UCSD-AML1 (cell line): ENCODE data around the gene MYORG.
"Not testable (repeated sequence)": the region's sequence is repeated elsewhere in the genome, so short reads cannot be mapped to it uniquely, and the experiment has no call there.

Experiments used
- DNase-seq: peaks from one replicate; lab custom pipeline; 2025; ENCODE audit not compliant: unreplicated experiment; lab: John Stamatoyannopoulos, UW

Gene MYORG

DNA sequence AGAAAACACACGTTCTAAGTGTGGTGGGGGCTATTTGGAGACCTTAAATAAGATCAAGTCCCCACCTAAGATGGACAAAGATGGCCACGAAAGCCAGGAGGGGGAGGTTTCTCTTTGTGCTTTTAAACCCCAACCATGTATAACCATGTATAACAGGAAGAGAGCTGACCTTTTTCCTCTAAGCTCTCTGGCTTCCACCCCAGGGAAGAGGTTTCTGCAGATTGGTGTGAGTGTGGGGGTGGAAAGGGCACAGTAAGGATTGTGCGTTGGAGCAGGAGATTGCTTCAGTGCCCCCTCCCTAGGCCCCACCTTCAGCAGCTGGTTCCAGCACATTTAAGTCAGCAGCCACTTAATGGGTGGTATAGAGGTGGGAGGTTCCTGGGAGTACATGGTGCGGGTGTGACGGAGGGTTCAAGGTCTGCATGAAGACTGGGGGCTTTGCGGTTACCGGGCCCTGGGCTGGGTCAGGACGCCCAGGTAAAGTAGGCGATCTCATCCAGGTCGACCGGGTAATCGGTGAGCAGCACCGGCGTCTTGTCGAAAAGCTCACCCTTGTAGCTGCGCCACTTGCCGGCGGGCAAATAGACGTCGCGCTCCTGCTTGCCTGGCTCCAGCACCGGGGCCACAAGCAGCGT is 6.2 kb downstream of the MYORG start:
- no peak for DNase-seq

DNA sequence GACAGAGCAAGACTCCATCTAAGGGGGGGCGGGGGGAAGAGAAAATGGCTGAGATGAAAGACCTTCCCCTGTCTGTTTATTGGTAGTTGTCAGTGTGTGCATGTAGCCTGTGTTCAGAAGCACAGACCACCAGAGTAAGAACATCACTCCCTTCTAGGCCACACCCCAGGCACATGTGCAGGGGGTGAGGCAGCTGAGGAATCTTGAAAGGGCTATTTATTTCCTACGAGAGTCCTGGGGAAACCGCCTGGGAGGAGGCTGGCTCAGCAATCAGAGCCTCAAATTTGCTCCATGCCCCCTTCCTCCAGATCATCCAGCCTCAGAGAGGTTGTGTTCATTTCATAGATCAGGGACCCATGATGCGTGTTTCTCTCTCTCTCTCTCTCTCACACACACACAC is 7.1 kb downstream of the MYORG start:
- DNase-seq: no peak

DNA sequence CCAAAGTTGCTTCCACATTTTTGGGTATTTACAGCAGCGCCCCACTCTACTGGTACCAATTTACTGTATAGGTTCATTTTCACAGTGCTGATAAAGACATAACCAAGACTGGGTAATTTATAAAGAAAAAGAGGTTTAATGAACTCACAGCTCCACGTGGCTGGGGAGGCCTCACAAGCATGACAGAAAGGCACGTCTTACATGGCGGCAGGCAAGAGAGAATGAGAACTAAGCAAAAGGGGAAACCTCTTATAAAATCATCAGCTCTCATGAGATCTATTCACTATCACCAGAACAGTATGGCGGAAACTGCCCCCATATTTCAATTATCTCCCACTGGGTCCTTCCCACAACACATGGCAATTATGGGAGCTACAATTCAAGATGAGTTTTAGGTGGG is 7.9 kb downstream of the MYORG start:
- DNase-seq: not testable (repeated sequence)

DNA sequence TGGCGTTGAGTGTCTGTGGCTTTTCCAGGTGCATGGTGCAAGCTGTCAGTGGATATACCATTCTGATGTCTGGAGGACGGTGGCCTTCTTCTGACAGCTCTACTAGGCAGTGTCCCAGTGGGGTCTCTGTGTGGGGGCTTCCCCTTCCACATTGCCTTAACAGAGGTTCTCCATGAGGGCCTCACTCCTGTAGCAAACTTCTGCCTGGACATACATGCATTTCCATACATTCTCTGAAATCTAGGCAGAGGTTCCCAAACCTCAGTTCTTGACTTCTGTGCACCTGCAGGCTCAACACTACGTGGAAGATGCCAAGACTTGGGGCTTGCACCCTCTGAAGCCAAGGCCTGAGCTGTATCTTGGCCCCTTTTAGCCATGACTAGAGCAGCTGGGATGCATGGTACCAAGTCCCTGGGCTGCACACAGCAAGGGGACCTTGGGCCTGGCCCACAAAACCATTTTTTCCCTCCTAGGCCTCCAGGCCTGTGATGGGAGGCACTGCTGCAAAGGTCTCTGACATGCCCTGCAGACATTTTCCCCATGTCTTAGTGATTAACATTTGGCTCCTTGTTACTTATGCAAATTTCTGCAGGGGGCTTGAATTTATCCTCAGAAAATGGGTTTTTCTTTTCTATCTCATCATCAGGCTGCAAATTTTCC is 8.8 kb downstream of the MYORG start:
- DNase-seq: not testable (repeated sequence)

DNA sequence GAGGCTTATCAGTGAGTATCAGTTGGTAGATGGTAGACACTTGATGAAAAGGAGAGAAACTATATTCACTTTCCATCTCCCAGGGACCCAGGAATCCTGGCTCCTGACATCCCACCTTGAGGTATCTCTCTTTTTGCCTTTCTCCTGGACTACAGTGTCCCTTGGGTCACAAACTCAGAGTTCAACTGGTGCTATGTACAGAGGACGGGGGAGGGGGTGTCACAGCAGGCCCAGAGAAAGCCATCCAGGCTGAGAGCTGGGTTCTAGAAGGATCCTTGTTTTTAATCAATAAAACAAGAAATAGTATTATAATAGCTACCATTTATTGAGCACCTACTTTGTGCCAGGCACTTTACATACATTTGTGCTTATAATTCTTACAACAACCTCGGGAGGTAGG is 10.3 kb downstream of the MYORG start:
- DNase-seq: no peak

DNA sequence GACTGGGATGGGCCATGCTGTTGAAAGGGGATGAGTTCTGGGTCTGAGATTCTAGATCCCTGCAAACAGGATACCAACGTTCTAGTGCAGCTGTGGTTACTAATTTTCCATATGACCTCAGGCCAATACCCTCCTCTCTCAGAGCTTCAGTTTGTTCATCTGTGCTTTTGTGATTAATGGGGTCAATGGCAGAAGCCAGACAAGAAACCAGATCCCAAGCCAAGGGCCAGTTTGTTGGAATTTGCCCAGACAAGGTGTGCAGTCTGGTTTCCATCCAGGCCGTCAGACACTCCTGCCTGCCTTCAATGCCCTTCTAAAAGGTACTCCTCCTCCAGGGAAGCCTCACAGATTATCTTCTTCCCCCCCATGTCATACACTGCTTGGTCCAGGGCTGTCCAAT is 11.4 kb downstream of the MYORG start:
- no peak for DNase-seq

DNA sequence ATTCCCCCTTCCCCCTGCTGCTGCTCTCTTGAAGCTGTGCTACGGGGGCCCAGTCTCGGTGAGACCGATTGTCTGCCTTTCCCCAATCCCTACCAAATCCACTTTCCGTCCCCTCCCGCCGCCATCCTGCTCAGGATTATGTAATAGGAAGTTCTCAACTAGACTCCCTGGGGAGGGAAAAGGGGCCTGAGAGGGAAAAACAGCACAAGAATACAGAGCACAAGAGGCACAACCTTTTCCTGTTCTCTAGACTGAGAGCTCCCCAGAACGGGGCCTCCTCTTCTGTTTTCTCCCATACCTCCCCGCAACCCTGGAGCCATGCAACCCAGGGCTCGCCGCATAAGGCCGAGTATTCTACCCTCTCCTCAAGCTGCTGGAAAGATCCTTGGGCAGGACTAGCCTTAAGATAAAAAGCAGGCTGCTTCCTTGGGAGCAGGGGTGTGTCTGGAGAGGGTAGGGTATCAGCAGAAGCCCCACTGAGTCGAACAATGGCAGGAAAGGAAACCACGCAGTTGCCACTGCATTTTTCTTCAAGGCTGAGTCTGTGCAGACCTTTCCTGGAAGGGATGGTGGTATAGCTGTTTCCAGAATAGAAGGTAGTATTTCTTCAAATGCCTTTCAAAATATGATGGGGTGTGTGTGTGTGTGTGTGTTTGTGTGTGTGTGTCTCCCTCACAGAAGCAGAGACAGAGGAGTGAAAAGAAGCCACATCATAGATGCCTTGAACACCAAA is 12.9 kb downstream of the MYORG start:
- no peak for DNase-seq

DNA sequence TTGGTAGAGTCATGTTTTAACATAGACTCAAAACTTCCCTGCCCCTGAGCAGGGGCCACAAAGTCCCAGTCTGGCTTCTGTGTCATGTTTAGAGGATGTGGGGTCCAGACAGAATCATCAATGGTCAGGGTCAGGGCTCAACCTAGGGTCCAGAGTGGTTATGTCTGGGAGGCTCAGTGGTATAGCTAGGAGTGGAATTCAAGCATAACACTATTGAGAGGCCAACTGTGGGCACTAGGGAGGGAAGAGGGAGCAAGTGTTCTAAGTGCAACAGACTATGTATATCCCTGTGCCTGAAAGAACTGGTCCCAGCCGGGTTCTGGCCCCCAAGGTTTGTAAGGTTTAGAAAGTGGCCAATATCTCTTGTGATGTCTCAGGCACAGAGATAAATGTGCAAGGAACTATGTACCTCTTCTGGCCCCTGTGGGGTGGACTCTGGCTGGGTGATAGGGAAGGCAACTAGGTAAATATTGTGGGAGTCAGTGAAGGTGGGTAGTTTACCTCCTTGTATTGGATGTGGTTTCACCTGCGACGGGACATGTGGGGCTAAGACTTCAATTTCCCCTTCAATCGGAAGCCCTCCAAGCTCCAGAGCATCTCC is 14.0 kb downstream of the MYORG start:
- DNase-seq: no peak

DNA sequence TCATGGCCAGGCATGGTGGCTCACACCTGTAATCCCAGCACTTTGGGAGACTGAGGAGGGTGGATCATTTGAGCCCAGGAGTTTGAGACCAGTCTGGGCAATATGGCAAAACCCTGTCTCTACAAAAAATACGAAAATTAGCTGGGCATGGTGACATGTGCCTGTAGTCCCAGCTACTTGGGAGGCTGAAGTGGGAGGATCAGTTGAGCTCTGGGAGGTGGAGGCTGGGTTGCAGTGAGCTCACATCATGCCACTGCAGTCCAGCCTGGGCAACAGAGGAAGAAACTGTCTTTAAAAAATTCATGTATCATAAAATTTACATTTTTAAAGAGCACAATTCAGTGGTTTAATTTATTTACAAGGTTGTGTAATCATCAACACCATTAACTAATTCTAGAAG is 23.7 kb downstream of the MYORG start:
- DNase-seq: not testable (repeated sequence)

DNA sequence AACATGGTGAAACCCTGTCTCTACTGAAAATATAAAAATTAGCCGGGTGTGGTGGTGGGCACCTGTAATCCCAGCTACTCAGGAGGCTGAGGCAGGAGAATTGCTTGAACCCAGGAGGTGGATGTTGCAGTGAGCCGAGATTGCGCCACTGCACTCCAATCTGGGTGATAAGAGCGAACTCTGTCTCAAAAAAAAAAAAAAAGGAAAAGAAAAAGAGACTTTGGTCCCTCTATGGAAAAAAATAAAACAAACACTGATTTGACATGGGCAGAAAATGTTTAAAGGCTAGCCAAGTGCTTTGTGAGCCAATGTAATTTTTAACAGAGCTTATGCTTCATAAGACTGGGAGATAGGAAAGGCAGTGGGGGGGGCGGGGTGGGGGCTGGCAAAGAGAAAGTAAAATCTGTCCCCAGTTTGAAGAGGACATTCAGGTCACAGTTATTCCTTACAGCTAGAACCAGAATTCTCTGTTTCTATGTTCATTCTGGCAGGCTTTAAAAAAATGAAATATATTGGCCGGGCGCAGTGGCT is 24.5 kb downstream of the MYORG start:
- DNase-seq: not testable (repeated sequence)

DNA sequence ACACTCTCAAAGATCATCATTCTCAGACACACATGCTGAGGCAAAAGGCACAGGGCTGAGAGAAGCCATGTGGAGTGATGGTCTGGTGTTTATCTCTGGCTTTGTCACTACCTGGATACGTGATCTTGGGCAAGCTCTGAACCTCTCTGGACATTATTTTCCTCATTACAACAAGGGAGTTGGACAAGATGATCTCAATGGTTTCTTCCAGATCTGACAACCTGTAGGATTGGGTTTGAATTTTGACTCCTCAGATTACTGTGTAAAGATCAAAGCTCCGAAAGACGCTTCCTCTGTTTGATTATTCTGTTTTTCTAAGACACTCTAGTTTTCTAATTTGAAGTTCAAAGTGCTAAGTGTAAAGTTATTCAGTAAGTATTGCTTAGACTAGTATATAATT is 27.4 kb downstream of the MYORG start:
- DNase-seq: no peak

DNA sequence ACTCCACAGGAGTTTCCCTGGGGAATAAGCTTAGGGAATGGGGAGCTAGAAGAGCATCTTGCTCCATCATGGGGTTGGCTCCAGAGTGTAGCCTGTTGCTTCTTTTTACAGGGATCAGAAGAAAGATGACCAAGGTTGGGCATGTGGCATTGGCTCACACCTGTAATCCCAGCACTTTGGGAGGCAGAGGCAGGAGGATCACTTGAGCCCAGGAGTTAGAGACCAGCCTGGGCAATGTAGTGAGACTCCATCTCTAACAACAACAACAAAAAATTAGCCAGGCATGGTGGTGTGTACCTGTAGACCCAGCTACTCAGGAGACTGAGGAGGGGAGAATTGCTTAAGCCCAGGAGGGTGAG is 28.9 kb downstream of the MYORG start:
- no peak for DNase-seq

DNA sequence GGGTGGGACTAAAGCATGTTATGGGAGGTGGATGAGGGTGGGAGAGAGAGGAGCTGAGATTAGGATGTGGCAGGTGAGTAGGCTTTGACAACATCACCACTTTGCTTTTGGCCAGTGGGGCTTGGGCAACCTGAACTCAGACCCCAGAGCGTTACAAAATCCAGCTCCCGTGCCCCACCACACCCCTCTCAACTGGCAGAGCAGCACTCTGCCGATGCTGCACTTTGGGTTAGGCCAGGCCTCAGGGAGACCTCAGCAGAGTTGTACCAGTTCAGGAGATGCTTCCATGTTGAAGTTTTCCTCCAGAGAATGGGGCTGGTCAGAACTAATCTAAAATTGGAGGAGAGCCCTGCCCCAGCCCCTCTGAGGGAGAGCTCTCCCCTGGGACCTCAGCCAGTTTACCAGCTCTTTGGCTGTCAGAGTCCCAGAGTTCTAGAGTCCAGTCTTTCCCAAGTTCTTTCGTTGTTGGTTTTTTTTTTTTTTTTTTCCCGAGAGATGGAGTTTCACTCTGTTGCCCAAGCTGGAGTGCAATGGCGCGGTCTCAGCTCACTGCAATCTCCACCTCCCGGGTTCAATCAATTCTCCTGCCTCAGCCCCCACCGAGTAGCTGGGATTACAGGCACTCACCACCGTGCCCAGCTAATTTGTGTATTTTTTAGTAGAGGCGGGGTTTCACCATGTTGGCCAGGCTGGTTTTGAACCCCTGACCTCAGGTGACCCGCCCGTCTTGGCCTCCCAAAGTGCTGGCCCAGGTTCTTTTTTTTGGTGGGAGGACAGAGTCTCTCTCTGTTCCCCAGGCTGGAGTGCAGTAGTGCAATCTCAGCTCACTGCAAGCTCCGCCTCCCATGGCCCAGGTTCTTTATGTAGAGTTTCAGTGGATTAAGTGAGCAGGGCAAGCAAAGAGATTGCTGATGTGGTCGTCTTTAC is 29.6 kb downstream of the MYORG start:
- no peak for DNase-seq

DNA sequence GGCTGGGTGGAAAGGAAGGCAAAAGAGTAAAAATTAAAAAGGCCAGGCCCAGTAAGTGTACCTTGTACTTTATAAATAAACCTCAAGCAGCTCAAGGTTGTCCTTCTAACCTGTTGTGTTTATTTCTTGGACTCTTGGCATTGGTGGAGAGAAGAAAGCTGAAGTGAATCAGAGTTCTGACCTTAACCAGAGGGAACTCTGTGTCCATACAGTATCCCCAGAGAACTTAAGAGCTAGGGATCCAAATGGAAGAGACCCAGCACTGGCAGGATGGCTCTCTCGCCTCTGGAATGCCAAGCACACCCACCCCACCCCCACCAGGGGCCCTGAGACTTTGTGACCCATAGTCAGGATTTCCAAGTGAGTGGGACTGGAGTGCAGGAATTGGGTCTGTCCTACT is 33.1 kb downstream of the MYORG start:
- DNase-seq: no peak

DNA sequence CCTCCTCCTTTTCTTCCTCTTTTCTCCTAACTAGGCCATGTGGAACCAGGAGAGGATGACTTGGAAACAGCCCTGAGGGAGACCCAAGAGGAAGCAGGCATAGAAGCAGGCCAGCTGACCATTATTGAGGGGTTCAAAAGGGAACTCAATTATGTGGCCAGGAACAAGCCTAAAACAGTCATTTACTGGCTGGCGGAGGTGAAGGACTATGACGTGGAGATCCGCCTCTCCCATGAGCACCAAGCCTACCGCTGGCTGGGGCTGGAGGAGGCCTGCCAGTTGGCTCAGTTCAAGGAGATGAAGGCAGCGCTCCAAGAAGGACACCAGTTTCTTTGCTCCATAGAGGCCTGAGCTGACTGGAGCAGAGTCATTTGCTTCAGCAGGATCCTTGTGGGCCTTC is 33.6 kb downstream of the MYORG start:
- DNase-seq: no peak

DNA sequence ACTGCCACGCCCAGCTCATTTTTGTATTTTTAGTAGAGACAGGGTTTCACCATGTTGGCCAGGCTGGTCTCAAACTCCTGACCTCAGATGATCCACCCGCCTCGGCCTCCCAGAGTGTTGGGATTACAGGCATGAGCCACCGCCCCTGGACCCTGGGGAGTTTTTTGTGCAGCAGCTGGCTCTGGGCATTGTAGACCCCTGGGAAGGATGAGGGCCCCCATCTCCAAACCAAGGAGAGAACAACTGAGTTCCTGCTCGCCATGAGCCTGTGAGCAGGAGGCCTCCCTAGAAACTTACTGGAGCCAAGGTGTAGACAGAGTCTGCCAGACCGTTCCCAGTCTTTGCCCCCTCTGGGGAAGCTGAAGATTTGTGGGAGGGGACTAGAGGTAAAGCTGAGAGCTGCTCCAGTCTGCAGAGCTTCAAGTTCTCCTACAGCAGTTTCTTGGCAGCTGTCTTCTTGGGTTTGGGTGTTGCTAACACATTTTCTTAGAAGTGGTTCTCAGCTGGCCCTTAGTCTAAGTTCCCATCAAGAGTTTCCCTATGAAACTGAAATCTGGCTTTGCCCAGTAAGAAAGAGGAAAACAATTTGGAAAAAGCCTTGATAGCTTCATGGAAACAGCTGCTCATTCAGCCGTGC is 34.9 kb downstream of the MYORG start:
- DNase-seq: no peak

DNA sequence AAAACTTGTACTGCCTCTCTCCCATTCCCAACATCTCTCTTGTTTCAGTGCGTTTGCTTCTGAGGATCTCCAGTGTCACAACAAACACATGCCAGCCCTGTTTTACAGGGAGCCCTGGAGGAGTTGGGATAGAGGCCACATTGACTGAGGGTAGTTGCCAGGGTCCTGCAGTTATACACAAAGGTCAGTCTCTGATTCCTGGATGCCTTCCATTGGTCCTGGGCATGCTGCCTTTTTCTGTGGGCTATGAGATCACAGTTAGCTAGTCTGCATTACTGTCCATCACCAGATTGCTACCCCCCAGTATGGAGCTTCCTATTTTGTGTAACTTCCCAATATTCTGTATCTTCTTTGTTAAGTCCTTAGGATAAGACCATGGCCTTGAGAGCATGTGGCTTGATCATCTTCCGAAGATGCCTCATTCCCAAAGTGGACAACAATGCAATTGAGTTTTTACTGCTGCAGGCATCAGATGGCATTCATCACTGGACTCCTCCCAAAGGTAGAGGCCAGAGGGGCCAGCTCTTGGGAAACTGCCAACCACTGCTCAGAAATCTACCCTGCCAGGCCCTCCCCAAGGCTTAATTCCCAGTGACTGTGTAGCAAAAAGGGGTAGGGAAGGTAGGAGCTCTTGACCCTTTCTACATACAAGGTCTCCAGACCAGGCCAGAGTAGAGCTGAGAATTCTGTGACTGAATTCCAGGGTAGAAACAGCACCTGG is 37.9 kb downstream of the MYORG start:
- no peak for DNase-seq

DNA sequence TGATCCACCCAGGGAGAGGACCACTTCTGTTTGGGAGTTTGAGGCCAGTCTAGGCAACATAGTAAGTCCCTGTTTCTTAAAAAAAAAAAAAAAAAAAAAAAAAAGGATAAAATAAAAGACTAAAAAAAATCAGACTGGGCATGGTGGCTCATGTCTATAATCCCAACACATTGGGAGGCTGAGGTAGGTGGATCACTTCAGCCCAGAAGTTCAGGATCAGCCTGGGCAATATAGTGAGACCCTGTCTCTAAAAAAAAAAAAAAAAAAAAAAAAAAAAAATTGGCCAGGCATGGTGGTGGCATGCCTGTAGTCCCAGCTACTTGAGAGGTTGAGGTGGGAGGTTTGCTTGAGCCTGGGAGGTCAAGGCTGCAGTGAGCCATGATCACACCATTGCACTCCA is 38.6 kb downstream of the MYORG start:
- DNase-seq: not testable (repeated sequence)

DNA sequence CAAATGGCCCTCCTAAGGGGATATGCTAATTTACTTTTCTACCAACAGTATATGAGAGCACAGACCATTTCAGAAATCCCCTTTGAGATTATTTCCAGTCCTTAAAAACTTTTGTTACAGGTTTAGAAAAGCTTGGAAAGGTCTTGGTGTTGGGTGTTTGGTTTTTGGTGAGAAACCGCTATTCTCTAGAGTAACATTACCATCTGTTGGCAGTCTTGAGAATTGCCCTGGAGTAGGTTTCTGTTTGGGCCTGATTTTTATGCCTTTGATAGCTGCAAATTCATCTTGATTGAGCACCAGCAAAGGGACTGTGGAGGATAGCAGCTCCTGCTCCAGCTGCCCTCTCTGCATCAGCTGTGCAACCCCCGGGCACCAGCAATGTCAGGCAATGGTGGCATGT is 39.3 kb downstream of the MYORG start:
- DNase-seq: no peak

DNA sequence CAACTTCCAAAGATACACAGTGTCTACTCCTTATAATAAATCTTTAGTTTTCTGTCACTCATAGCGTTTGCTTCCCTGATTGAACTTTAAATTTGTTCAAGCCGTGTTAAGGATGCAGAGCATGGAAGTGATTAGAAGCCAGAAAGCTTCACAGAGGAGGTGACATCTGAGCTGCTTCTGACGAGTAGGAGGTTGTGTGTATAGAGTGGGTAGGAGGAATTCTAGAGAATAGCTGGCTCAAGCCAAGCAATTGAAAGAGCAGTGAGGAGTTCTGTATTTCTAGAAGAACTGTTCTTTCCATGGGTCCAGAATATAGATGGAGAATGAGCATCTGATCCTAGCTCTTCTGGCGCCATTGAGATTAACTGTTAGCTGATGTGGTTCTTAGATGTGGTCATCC is 41.3 kb downstream of the MYORG start:
- DNase-seq: no peak
